CD4-positive, alpha-beta T cell treated with Interleukin-21 for 1 hour (primary cell): ENCODE measurements around the gene STK38.
"Not testable (repeated sequence)": the region's sequence is repeated elsewhere in the genome, so short reads cannot be mapped to it uniquely, and the experiment has no call there.

ENCODE experiments used
- DNase-seq: peaks from one replicate; pipeline ENCODE4 v3.0.0-alpha.2; 2020

The STK38 gene

GRCh38 chr6:36517408-36517807 lies 29.9 kb downstream of the STK38 start:
- no peak for DNase-seq

GRCh38 chr6:36516988-36517387 lies 30.3 kb downstream of the STK38 start:
- no peak for DNase-seq

- DNase-seq = no peak
These were observed 30.7 kb downstream of the STK38 start for GRCh38 chr6:36516559-36516958.

- no peak for DNase-seq
These were observed 31.4 kb downstream of the STK38 start for GRCh38 chr6:36515844-36516243.

GRCh38 chr6:36514554-36515456 lies 32.5 kb downstream of the STK38 start:
- peak; percentile 11 for DNase-seq

- DNase-seq = no peak
These were observed 36.9 kb downstream of the STK38 start for GRCh38 chr6:36510365-36510764.

DNA sequence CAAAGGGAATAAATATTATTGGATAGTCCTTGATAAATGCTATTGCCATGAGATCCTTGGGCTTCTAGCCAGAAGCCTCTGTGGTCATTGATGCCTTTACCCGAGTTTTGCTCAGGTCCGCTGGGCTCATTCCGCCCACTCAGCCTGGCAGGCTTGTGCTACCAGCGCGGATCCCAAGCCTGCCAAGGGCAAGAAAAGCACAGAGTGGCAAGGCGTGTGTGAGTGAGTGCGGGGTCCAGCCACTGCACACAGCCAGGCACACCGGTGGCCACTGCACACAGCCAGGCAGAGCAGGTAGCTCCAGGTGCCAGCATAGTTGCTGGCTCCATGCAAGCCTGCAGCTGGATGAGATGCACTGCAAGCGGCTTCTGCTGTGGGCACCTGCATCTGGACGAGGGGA lies 38.7 kb downstream of the STK38 start:
- no peak for DNase-seq

- no peak for DNase-seq
These were observed 40.7 kb downstream of the STK38 start for GRCh38 chr6:36506611-36507010.

DNA sequence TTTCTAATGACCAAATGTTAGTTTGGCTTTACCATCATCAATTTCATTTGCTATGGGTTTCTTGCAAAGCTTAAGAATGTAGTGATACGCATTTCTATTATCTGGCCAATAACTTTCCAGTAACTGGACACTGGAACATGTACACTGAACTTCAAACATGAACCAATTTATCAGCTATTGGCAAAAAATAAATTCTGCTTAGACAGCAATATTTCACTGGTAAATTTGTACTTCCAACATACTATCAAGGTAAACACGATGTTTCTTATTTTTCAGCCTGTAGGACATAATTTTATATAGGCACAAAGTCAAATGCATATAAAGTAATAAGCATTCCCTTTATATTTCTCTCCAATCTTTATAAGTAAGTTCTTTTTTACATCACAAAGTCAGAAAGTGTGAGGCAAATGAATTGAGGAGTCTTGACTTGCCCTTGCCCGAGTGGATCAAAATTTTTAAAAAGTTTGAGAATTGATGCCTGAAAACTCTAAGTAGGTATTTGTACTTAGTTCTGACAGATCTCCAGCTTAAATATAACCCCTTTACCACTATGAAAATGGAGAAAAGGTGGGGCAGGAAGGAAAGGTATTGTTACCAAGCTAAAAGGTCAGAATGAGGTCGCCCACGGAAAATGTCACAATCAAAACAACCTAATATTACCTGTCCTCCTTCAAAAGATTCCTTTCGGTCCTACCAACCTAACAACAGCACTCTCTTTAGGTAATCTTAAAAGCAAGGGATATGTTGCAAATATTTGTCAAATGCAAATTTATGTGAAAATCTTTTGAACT lies 41.3 kb downstream of the STK38 start:
- DNase-seq = no peak

GRCh38 chr6:36504982-36505381 lies 42.3 kb downstream of the STK38 start:
- no peak for DNase-seq

DNA sequence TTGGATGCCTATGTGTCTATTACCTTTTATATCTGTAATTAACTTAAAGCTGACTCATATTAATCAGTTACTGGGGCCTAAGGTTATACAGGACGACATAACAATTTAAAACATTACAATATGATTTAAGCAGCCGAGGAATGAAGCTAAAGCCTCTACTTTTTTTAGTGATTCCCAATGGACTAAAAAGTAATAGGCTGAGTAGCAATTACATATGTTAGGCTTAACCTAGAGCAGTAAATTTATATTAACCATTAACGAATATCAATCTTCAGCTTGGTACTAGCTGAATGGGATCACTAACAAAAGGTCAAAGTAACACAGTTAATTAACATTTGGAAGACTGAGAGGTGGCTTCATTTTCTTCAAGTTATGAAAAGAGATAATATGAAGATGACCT lies 43.1 kb downstream of the STK38 start:
- no peak for DNase-seq

GRCh38 chr6:36501686-36502085 lies 45.6 kb downstream of the STK38 start:
- DNase-seq = no peak

DNA sequence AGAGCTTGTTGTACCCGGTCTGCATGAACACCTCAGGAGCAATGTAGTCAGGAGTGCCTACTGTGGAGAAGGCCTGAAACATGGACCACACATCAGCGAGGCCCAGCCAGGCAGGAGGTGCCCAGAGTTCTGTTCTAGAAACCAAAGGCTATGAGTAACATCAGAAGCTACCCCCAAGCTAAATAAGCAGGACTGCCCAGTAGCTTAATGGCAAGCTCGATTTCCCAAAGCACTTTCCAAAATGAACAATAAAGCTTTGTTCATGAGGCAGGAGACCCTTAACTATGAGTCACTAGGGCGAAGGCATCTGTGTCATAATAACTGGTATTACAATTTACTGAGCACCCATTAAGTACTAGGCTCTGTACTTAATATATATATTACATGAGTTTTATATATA lies 47.4 kb downstream of the STK38 start:
- DNase-seq = no peak

DNA sequence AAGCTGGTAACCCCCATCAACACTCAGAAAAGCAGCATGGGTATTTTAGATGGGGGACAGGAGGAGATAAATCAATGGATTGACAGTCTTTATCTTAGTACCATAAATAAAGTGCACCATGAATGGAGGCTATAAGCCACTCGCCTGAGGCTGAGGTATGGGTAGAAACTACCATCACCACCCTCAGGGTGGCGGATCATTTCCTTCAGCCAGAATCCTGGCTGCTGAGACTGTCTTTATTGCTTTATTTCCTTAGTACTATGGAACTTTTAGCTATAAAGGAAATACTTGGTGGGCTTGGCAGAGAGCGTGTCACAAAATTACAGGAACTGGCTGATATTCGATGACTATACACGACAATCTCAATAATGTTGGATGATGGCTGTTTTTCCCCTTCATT lies 52.2 kb downstream of the STK38 start:
- DNase-seq = no peak

GRCh38 chr6:36493859-36494258 lies 53.4 kb downstream of the STK38 start:
- no peak for DNase-seq

DNA sequence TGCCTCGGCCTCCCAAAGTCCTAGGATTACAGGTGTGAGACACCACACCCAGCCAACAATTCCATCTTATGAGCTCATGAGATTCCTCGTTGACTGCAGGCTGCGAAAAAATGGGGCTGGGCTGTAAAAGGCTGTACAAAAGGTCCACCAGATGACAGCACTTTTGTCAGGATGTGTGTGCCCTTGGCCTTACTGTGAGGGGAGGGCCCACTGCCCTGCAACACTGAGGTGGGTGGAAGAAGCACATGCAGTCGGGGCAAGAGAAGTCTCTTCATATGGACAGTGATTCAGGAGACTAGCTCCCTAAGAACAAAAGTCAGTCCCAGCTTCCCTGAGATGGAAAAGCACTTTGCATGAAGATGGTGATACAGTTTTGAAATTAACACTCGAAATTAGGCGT lies 54.0 kb downstream of the STK38 start:
- no peak for DNase-seq

- no peak for DNase-seq
These were observed 54.7 kb downstream of the STK38 start for GRCh38 chr6:36492621-36493020.

GRCh38 chr6:36492092-36492491 lies 55.2 kb downstream of the STK38 start:
- DNase-seq = no peak

GRCh38 chr6:36491378-36491965 lies 55.8 kb downstream of the STK38 start:
- no peak for DNase-seq

DNA sequence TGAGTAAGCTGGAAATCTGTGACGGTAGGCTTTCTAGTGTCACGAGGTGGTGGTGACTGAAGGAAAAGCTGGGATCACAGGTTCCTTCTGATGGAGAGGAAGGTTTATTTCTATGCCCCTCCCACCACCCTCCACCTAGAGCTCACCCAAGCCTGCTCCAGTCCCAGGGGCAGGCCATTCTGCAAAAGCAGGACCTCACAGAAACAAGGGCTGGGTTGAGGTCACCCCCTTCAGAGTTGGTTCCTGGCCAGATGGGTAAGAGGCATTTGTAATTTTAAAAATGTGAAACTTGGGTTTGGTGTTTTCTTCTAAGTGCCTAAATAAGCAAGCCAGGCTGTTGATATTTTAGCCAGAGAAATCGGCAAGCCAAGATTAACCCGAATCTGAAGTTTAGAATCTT lies 57.9 kb downstream of the STK38 start:
- no peak for DNase-seq

- no peak for DNase-seq
These were observed 59.1 kb downstream of the STK38 start for GRCh38 chr6:36488221-36488620.

DNA sequence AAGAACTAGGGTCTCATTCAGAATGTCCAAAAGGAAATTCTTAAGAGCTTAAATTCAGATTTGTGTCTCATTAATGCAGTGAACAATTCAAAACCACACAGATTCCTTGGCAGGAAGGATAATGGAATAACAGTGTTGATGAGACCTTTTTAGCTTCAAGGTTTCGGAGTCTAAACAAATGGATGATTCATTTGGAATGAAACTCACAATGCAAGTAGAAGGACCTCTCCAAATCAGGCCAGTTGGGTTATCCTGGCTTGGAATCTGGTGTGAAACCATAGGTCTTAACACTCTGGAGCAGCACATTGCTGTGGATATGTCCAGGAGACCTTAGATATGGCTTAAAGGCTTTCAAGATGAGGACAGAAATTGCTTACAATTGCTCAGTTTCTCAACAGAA lies 59.6 kb downstream of the STK38 start:
- DNase-seq = no peak

GRCh38 chr6:36484736-36485135 lies 62.5 kb downstream of the STK38 start:
- no peak for DNase-seq

DNA sequence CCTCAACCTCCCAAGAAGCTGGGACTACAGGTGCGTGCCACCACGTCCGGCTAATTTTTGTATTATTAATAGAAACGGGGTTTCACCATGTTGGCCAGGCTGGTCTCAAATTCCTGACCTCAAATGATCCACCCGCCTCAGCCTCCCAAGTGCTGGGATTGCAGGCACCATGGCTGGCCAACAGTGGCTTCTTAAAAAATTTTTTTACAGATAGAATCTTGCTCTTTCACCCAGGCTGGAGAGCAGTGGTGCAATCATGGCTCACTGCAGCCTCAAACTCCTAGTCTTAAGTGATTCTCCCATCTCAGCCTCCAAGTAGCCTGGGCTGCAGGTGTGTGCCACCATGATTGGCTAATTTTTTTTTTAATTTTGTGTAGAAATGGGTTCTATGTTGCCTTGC lies 64.0 kb downstream of the STK38 start:
- DNase-seq = not testable (repeated sequence)
